Stimulated activated CD4-positive, alpha-beta T cell treated with anti-CD3 and anti-CD28 coated beads, Interleukin-4, amount 100 ng/mL, for 4 hours (primary cell): Measurements from ENCODE around the gene NCKAP5L.
A peak's percentile ranks its signal among the peaks of the same experiment; 100 is the strongest.
"Not testable (repeated sequence)": the region's sequence is repeated elsewhere in the genome, so short reads cannot be mapped to it uniquely, and the experiment has no call there.

Source experiments
- DNase-seq, 2 experiments: peaks; one replicate each; pipeline ENCODE4 v3.0.0-alpha.2; 2020

NCKAP5L gene

GRCh38 chr12:49776413-49776812 is 51.8 kb downstream of the NCKAP5L start:
- DNase-seq: peak; percentile 26 to 36

GRCh38 chr12:49773102-49773501 is 55.1 kb downstream of the NCKAP5L start:
- not testable (repeated sequence) for DNase-seq

GRCh38 chr12:49767333-49767732 is 60.9 kb downstream of the NCKAP5L start:
- DNase-seq: no peak

- DNase-seq: no peak
Observed at GRCh38 chr12:49766115-49766455, 62.1 kb downstream of the NCKAP5L start.

- no peak for DNase-seq
Observed at GRCh38 chr12:49764126-49764525, 64.1 kb downstream of the NCKAP5L start.

- peak; percentile 69 to 72 for DNase-seq
Observed at GRCh38 chr12:49763006-49763591, 65.1 kb downstream of the NCKAP5L start.

- DNase-seq: no peak
Observed at GRCh38 chr12:49762468-49762847, 65.8 kb downstream of the NCKAP5L start.

GRCh38 chr12:49761677-49762467 is 66.3 kb downstream of the NCKAP5L start:
- no peak for DNase-seq

GRCh38 chr12:49750996-49751393 is 77.2 kb downstream of the NCKAP5L start:
- DNase-seq: no peak

- peak; percentile 29 to 54 for DNase-seq
Observed at GRCh38 chr12:49750027-49750995, 77.9 kb downstream of the NCKAP5L start.

- DNase-seq: no peak
Observed at GRCh38 chr12:49748800-49749199, 79.4 kb downstream of the NCKAP5L start.

GRCh38 chr12:49748306-49748705 is 79.9 kb downstream of the NCKAP5L start:
- no peak for DNase-seq

GRCh38 chr12:49744363-49744885 is 83.8 kb downstream of the NCKAP5L start:
- no peak for DNase-seq

GRCh38 chr12:49741882-49742620 is 86.2 kb downstream of the NCKAP5L start:
- DNase-seq: peak; percentile 75 to 86
